GM21717 (cell line): ENCODE results near the gene ZNF783.
"Not testable (repeated sequence)": the region's sequence is repeated elsewhere in the genome, so short reads cannot be mapped to it uniquely, and the experiment has no call there.

Source experiments
- ATAC-seq: cut with Tn5 transposase; IDR thresholded peaks from one replicate; pipeline ENCODE4 v1.9.1; 2021; ENCODE audit warnings: mild to moderate bottlenecking, moderate library complexity; ENCODE audit not compliant: unreplicated experiment

ZNF783 gene

GRCh38 chr7:149296368-149296767 is 34.4 kb downstream of the ZNF783 start:
- ATAC-seq: no peak

GRCh38 chr7:149297034-149297755 is 35.2 kb downstream of the ZNF783 start:
- ATAC-seq: no peak

- ATAC-seq: no peak
Observed at GRCh38 chr7:149300620-149301285, 38.8 kb downstream of the ZNF783 start.

- no peak for ATAC-seq
Observed at GRCh38 chr7:149302222-149302621, 40.2 kb downstream of the ZNF783 start.

GRCh38 chr7:149302865-149303264 is 40.9 kb downstream of the ZNF783 start:
- ATAC-seq: no peak

GRCh38 chr7:149304006-149304405 is 42.0 kb downstream of the ZNF783 start:
- no peak for ATAC-seq

GRCh38 chr7:149306854-149307253 is 44.9 kb downstream of the ZNF783 start:
- ATAC-seq: no peak

GRCh38 chr7:149307775-149308501 is 45.9 kb downstream of the ZNF783 start:
- ATAC-seq: no peak

- no peak for ATAC-seq
Observed at GRCh38 chr7:149310113-149310836, 48.3 kb downstream of the ZNF783 start.

GRCh38 chr7:149310990-149311573 is 49.1 kb downstream of the ZNF783 start:
- ATAC-seq: no peak

GRCh38 chr7:149313981-149314380 is 52.0 kb downstream of the ZNF783 start:
- no peak for ATAC-seq

GRCh38 chr7:149316606-149317005 is 54.6 kb downstream of the ZNF783 start:
- no peak for ATAC-seq

GRCh38 chr7:149317496-149317895 is 55.5 kb downstream of the ZNF783 start:
- no peak for ATAC-seq

- ATAC-seq: no peak
Observed at GRCh38 chr7:149317986-149318672, 56.1 kb downstream of the ZNF783 start.

- no peak for ATAC-seq
Observed at GRCh38 chr7:149319376-149319775, 57.4 kb downstream of the ZNF783 start.

- no peak for ATAC-seq
Observed at GRCh38 chr7:149320313-149321124, 58.5 kb downstream of the ZNF783 start.

GRCh38 chr7:149321125-149321905 is 59.3 kb downstream of the ZNF783 start:
- ATAC-seq: not testable (repeated sequence)

GRCh38 chr7:149321978-149322541 is 60.1 kb downstream of the ZNF783 start:
- ATAC-seq: no peak
